Rectal smooth muscle tissue (tissue), 1 donor: ENCODE measurements around the gene CALM1.

Experiments
- H3K27ac ChIP-seq: one replicate; pipeline ENCODE4 v1.7.0; 2013; ENCODE audit warnings: low read depth, low read length, inconsistent platforms
- H3K27me3 ChIP-seq: one replicate; pipeline ENCODE4 v1.7.0; 2013; ENCODE audit warnings: low read length; ENCODE audit not compliant: control insufficient read depth, insufficient read depth
- H3K36me3 ChIP-seq: one replicate; pipeline ENCODE4 v1.7.0; 2013; ENCODE audit warnings: low read length; ENCODE audit not compliant: control insufficient read depth, insufficient read depth
- H3K4me1 ChIP-seq: one replicate; pipeline ENCODE4 v1.7.0; 2013; ENCODE audit warnings: low read length; ENCODE audit not compliant: control insufficient read depth, insufficient read depth
- H3K4me3 ChIP-seq: one replicate; pipeline ENCODE4 v1.7.0; 2013; ENCODE audit warnings: low read length
- H3K9ac ChIP-seq: one replicate; pipeline ENCODE4 v1.7.0; 2013; ENCODE audit warnings: low read length

The CALM1 gene

GRCh38 chr14:90374813-90375212 is 22.0 kb upstream of the CALM1 start:
- Histone ChIP-seq H3K36me3 (no peaks in the 10 kb centered on the region), H3K27me3 (no peaks in the 10 kb centered on the region), H3K9ac (no peak overlapping the region), H3K4me3 (no peak overlapping the region), H3K4me1 (no peaks in the 10 kb centered on the region), H3K27ac (no peak overlapping the region)

- no peak overlapping the region for H3K4me3 ChIP-seq
- no peak overlapping the region for H3K9ac ChIP-seq
- no peaks in the 10 kb centered on the region for H3K4me1 ChIP-seq
- H3K27ac ChIP-seq = no peak overlapping the region
- H3K36me3 ChIP-seq = no peaks in the 10 kb centered on the region
- H3K27me3 ChIP-seq = no peaks in the 10 kb centered on the region
Observed at GRCh38 chr14:90375934-90376333, 20.9 kb upstream of the CALM1 start.

DNA sequence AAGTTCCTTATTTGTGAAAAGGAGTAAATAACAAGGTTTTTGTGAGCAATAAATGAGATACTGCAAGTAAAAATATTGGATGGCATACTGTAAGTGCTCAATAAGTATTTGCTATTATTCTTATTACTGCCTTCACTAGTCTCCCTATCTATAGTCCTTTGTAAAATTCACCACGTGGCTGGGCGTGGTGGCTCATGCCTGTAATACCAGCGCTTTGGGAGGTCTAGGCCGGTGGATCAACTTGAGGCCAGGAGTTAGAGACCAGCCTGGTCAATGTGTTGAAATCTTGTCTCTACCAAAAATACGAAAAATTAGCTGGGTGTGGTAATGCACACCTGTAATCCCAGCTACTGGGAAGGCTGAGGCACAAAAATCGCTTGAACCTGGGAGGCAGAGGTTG is 18.6 kb upstream of the CALM1 start:
- Histone ChIP-seq H3K4me3 (no peak overlapping the region), H3K4me1 (peaks cover 11% of the 10 kb centered on the region), H3K9ac (no peak overlapping the region), H3K27me3 (no peaks in the 10 kb centered on the region), H3K36me3 (no peaks in the 10 kb centered on the region), H3K27ac (no peak overlapping the region)

GRCh38 chr14:90379106-90379505 is 17.7 kb upstream of the CALM1 start:
- Histone ChIP-seq H3K27ac (no peak overlapping the region), H3K4me1 (peaks cover 14% of the 10 kb centered on the region), H3K27me3 (no peaks in the 10 kb centered on the region), H3K36me3 (no peaks in the 10 kb centered on the region), H3K9ac (no peak overlapping the region), H3K4me3 (no peak overlapping the region)

- Histone ChIP-seq H3K4me3 (peak overlapping the region; percentile 89), H3K27me3 (no peaks in the 10 kb centered on the region), H3K9ac (no peak overlapping the region), H3K4me1 (peaks cover 22% of the 10 kb centered on the region), H3K36me3 (no peaks in the 10 kb centered on the region), H3K27ac (peak overlapping the region; percentile 100)
Observed at GRCh38 chr14:90381011-90381786, 15.6 kb upstream of the CALM1 start.

DNA sequence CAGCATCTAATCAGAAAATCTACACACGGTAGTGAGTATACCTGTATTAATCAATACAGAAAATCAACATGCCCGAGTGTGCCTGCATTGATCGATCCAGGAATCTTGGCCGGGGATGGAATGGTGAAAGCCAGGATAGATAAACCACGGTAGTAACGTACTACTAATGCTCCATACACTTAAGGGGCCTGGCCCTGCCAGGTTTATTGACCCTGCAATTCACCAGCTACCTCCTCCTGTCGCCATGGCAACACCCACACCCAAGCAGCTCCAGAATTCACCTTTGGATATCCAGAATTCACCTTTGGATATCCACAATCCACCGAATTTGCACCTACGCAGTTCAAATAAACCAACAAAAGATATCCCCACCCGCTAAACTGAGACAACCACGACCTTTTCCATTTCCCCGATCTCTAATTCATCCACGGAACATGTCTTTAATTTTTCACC is 14.8 kb upstream of the CALM1 start:
- Histone ChIP-seq H3K36me3 (no peaks in the 10 kb centered on the region), H3K27ac (peak overlapping the region; percentile 100), H3K4me3 (peak overlapping the region; percentile 89), H3K9ac (peak overlapping the region; percentile 95), H3K27me3 (no peaks in the 10 kb centered on the region), H3K4me1 (peaks cover 22% of the 10 kb centered on the region)

DNA sequence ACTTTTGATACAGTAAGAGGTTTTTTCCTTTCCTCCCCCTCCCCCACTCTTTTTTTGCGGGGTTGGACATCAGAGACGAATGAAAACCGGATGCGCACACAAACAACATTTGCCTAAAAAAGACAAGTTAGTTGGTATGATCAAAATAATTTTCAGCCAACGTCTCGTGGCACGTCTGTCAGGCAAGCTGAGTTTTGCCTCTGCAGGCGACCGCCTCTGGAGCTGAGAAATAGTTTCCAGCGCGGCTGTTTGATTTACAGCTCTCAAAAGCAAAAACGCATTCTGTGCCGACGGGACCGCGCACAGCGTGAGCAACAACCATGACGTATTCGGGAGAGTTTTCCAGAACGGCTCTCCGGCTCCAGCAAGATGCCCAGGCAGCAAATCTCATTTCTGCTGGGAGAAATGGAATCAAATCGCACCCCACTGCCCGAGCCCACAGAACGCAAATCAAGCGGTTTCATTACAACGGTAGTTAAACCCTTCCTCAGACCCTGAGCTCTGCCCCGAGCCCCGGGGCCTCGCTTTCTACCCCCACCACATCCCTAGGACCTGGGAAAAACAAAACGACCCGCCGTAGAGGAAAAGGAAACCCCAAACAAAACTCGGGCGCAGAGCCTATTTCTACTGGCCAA is 14.2 kb upstream of the CALM1 start:
- H3K4me3 ChIP-seq = peak overlapping the region; percentile 89
- no peaks in the 10 kb centered on the region for H3K36me3 ChIP-seq
- H3K27ac ChIP-seq = peak overlapping the region; percentile 100
- no peaks in the 10 kb centered on the region for H3K27me3 ChIP-seq
- H3K9ac ChIP-seq = peak overlapping the region; percentile 95
- peaks cover 22% of the 10 kb centered on the region for H3K4me1 ChIP-seq

GRCh38 chr14:90383126-90383730 is 13.6 kb upstream of the CALM1 start:
- Histone ChIP-seq H3K4me3 (peak overlapping the region; percentile 89), H3K9ac (peak overlapping the region; percentile 99), H3K36me3 (no peaks in the 10 kb centered on the region), H3K4me1 (peaks cover 22% of the 10 kb centered on the region), H3K27me3 (no peaks in the 10 kb centered on the region), H3K27ac (peak overlapping the region; percentile 100)

- peak overlapping the region; percentile 100 for H3K27ac ChIP-seq
- peak overlapping the region; percentile 82 for H3K4me3 ChIP-seq
- H3K36me3 ChIP-seq = no peaks in the 10 kb centered on the region
- H3K27me3 ChIP-seq = no peaks in the 10 kb centered on the region
- H3K9ac ChIP-seq = peak overlapping the region; percentile 99
- H3K4me1 ChIP-seq = peaks cover 22% of the 10 kb centered on the region
Observed at GRCh38 chr14:90383731-90384542, 12.9 kb upstream of the CALM1 start.

GRCh38 chr14:90384543-90384911 is 12.3 kb upstream of the CALM1 start:
- H3K4me1 ChIP-seq = peaks cover 22% of the 10 kb centered on the region
- peak overlapping the region; percentile 100 for H3K27ac ChIP-seq
- H3K9ac ChIP-seq = peak overlapping the region; percentile 99
- no peaks in the 10 kb centered on the region for H3K27me3 ChIP-seq
- H3K4me3 ChIP-seq = peak overlapping the region; percentile 82
- H3K36me3 ChIP-seq = no peaks in the 10 kb centered on the region

DNA sequence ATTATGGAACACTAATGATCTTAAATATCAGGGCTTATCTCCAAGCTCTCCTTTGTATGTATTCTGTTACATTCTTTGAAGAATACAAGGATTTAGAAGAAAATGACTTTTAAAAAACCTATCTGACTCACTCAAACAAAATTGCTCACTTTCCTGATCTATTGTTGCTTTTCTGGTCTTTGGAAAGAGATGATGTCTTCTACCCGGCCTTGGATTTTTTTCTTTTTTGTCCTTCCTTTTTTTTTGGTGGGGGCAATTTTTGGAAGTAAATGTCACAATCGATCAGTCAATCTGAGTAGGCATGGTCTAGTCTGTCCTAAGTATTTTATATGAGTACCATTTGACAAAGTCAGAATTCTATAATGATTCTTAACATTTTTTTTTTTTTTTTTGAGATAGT is 10.5 kb upstream of the CALM1 start:
- H3K4me3 ChIP-seq = no peak overlapping the region
- H3K4me1 ChIP-seq = peaks cover 18% of the 10 kb centered on the region
- no peak overlapping the region for H3K27ac ChIP-seq
- H3K36me3 ChIP-seq = no peaks in the 10 kb centered on the region
- H3K27me3 ChIP-seq = no peaks in the 10 kb centered on the region
- H3K9ac ChIP-seq = no peak overlapping the region

DNA sequence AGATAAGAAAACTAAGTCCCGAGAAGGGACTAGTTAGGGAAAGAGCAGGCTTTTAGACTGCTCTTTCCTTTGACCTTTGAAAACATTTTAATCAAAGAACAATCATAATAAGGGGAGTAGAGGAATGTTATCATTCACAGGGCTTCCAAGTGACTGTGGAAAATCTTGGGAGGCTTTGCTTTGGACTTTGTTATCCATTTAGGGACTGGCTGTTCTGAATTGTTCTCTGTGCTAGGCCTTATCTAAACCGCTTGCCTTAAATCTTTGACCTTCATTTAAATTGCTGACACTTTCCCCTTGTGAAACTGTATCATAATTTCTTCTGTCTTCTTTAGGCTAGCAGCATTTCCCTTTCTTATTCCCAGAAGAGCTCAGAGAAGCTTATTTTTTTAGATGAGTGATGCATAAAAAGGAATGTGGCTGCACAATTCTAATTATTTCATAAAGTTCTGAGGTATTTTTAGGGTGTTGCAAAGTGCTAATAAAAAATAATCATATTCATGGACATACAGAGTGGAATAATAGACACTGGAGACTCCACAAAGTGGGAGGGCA is 9.5 kb upstream of the CALM1 start:
- Histone ChIP-seq H3K36me3 (no peaks in the 10 kb centered on the region), H3K9ac (no peak overlapping the region), H3K4me3 (no peak overlapping the region), H3K4me1 (peaks cover 11% of the 10 kb centered on the region), H3K27me3 (no peaks in the 10 kb centered on the region), H3K27ac (no peak overlapping the region)
